Keratinocyte (primary cell): Measurements from ENCODE around the gene HOXB8. TPM values are rescaled to one million over a fixed set of nuclear protein-coding genes. Genes with fewer than 3 reads are reported as not detected.

Experiments
- DNase-seq: peaks from one replicate; pipeline ENCODE4 v3.0.0-alpha.2; 2011; ENCODE audit warnings: low read depth, missing footprints, low spot score
- FAIRE-seq: peaks from 2 replicates; lab custom pipeline; 2011; peaks lifted over from hg19 to GRCh38; lab: Jason Lieb, UNC
- H2AFZ ChIP-seq: 2 replicates; pipeline ENCODE4 v1.6.0; 2012; ENCODE audit warnings: low read length, control low read depth, inconsistent platforms; ENCODE audit not compliant: control insufficient read depth
- H3K27ac ChIP-seq: 2 replicates; pipeline ENCODE4 v1.5.1; 2011; ENCODE audit warnings: low read length; ENCODE audit not compliant: control insufficient read depth, insufficient read depth
- H3K27me3 ChIP-seq: 3 replicates; pipeline ENCODE4 v1.6.0; 2011; ENCODE audit warnings: low read length; ENCODE audit not compliant: control insufficient read depth, insufficient read depth; ENCODE audit errors: extremely low read depth
- H3K36me3 ChIP-seq, 2 experiments: 2 replicates in 1 of 2; 3 replicates in 1 of 2; pipeline ENCODE4 v1.5.1; 2011; ENCODE audit warnings: low read length in 2 of 2, mild to moderate bottlenecking in 1 of 2; ENCODE audit not compliant: control insufficient read depth in 2 of 2, insufficient read depth in 2 of 2; ENCODE audit errors: extremely low read depth in 1 of 2
- H3K4me1 ChIP-seq: 3 replicates; pipeline ENCODE4 v1.5.1; 2011; ENCODE audit warnings: low read length; ENCODE audit not compliant: control insufficient read depth, insufficient read depth; ENCODE audit errors: extremely low read depth
- H3K4me2 ChIP-seq: 3 replicates; pipeline ENCODE4 v1.6.0; 2011; ENCODE audit warnings: low read depth, low read length; ENCODE audit not compliant: control insufficient read depth, insufficient read depth; ENCODE audit errors: extremely low read depth
- H3K4me3 ChIP-seq, 3 experiments: fragments of 200-600 bp in 1 of 3; sonication (generic) in 1 of 3; 2 replicates in 2 of 3; 3 replicates in 1 of 3; pipeline ENCODE4 v1.5.1; 2011 to 2016; ENCODE audit warnings: low read length in 3 of 3, mild to moderate bottlenecking in 3 of 3, control low read depth in 2 of 3, inconsistent platforms in 1 of 3, low read depth in 1 of 3, mixed read lengths in 1 of 3, mixed run types in 1 of 3, moderate library complexity in 1 of 3; ENCODE audit not compliant: control insufficient read depth in 2 of 3, insufficient read depth in 2 of 3; ENCODE audit errors: extremely low read depth in 1 of 3
- H3K79me2 ChIP-seq: 2 replicates; pipeline ENCODE4 v1.6.0; 2012; ENCODE audit warnings: low read length; ENCODE audit not compliant: control insufficient read depth, insufficient read depth
- H3K9ac ChIP-seq: 3 replicates; pipeline ENCODE4 v1.6.0; 2011; ENCODE audit warnings: low read length; ENCODE audit not compliant: control insufficient read depth, insufficient read depth; ENCODE audit errors: extremely low read depth
- H3K9me1 ChIP-seq: 3 replicates; pipeline ENCODE4 v1.6.0; 2011; ENCODE audit warnings: low read length; ENCODE audit not compliant: control insufficient read depth, insufficient read depth; ENCODE audit errors: extremely low read depth
- H3K9me3 ChIP-seq: 2 replicates; pipeline ENCODE4 v1.5.1; 2012; ENCODE audit warnings: low read depth, low read length; ENCODE audit not compliant: control insufficient read depth
- H4K20me1 ChIP-seq: 3 replicates; pipeline ENCODE4 v1.6.0; 2011; ENCODE audit warnings: low read length; ENCODE audit not compliant: control insufficient read depth, insufficient read depth; ENCODE audit errors: extremely low read depth
- EZH2 ChIP-seq: IDR thresholded peaks from one replicate; pipeline ENCODE4 v1.6.1; 2012; ENCODE audit warnings: inconsistent platforms, mild to moderate bottlenecking, low read length, moderate library complexity
- dilution Hi-C: fragments of 300-500 bp; cut with MboI; formaldehyde crosslinking; loops from one replicate; pipeline ENCODE4 v1.7.0; 2020; ENCODE audit warnings: low sequenced_read_pairs; ENCODE audit not compliant: extremely low pct_ligation_motif_present
- polyA plus RNA-seq, 5 experiments: library from polyadenylated mRNA; depleted of rRNA in 3 of 5; stranded (reverse) in 3 of 5; stranded (forward) in 1 of 5; unstranded in 1 of 5; fragments of >200 nt; gene quantifications; 1 replicate in 1 of 5; 2 replicates in 3 of 5; 3 replicates in 1 of 5; pipeline versions ENCODE4 v1.2.1 to v1.2.3, GENCODE V29; 2011 to 2012; ENCODE audit warnings: missing spikeins in 2 of 5, low read depth in 1 of 5, low replicate concordance in 1 of 5
- TF ChIP-seq, protein P1 (sequence below), 3 experiments: IDR thresholded peaks in 1 of 3; conservative IDR thresholded peaks in 1 of 3; optimal IDR thresholded peaks in 1 of 3; 2 replicates in 2 of 3; 3 replicates in 1 of 3; pipeline versions ENCODE3 to v1.5.1; 2011; ENCODE audit warnings: low read length in 3 of 3, mild to moderate bottlenecking in 3 of 3, moderate library complexity in 2 of 3, control low read depth in 1 of 3, inconsistent platforms in 1 of 3; ENCODE audit not compliant: insufficient read depth in 2 of 3; ENCODE audit errors: extremely low read depth in 1 of 3

The HOXB8 gene
- polyA plus RNA-seq, 1 donor (not counting 4 experiments of a cell fraction or from before 2014, with no cell fraction given), result not detected

DNA sequence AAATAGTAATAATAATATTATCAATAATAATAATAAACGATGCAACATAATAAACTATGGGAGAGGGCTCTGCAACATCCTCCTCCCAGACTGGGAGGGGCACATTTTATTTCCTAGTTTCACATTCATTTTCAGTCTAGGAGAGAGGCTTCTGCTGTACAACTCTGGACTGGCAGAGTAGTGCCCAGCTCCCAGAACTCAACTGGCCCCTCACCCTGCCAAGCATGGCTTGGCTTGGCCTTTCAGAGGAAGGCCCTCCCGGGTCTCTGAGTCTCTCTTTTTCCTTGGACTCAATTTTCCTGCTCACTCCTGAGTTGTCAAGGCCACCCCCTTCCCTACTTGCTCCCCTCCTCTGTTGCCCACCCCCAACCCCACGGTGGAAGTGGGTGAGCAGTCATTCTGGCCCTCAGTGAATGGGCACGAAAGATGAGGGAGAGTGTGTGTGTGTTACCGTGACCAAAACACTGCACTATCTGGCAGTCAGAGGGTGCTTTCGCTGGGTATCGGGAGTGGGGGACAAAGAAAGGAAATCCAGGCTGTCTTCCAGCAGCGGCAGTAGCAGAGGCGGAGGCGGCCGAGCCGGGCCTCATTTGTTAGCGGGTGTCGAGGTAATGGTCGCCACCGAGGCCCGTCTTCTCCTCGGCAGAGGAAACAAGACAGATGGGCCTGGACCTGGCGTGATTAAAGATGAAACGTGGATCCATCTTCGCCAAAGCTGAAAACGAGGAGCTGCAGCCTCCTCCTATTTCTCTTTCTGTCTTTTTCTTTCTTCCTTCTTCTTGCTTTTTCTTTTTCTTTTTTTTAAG, 39.2 kb downstream of the HOXB8 start:
- no peak for DNase-seq
- H3K4me2 ChIP-seq, result no peak overlapping the region
- no peak overlapping the region for H3K4me3 ChIP-seq
- H4K20me1 ChIP-seq, result no peaks in the 10 kb centered on the region
- H2AFZ ChIP-seq, result no peak overlapping the region
- H3K4me1 ChIP-seq, result peaks cover 25% of the 10 kb centered on the region
- peaks cover 0 to 2% of the 10 kb centered on the region in 2 experiments for H3K36me3 ChIP-seq
- peaks cover 87% of the 10 kb centered on the region for H3K27me3 ChIP-seq
- no peaks in the 10 kb centered on the region for H3K9me1 ChIP-seq
- TF ChIP-seq, protein P1, sequence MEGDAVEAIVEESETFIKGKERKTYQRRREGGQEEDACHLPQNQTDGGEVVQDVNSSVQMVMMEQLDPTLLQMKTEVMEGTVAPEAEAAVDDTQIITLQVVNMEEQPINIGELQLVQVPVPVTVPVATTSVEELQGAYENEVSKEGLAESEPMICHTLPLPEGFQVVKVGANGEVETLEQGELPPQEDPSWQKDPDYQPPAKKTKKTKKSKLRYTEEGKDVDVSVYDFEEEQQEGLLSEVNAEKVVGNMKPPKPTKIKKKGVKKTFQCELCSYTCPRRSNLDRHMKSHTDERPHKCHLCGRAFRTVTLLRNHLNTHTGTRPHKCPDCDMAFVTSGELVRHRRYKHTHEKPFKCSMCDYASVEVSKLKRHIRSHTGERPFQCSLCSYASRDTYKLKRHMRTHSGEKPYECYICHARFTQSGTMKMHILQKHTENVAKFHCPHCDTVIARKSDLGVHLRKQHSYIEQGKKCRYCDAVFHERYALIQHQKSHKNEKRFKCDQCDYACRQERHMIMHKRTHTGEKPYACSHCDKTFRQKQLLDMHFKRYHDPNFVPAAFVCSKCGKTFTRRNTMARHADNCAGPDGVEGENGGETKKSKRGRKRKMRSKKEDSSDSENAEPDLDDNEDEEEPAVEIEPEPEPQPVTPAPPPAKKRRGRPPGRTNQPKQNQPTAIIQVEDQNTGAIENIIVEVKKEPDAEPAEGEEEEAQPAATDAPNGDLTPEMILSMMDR (optimal IDR thresholded peaks at IDR 0.05 in 1 of 3, IDR thresholded peaks at IDR 0.05 in 1 of 3, conservative IDR thresholded peaks at IDR 0.05 in 1 of 3; ENCODE audit: extremely low read depth in 1 of 3, insufficient read depth in 2 of 3, low read length in 3 of 3), result no peak
- TF ChIP-seq EZH2, result peak; percentile 49
- dilution Hi-C loops, result no loop called here
- no peak overlapping the region for H3K9ac ChIP-seq
- no peak for FAIRE-seq
- no peak overlapping the region for H3K27ac ChIP-seq
- no peaks in the 10 kb centered on the region for H3K79me2 ChIP-seq
- no peaks in the 10 kb centered on the region for H3K9me3 ChIP-seq

- H3K4me3 ChIP-seq, result no peak overlapping the region
- H3K27ac ChIP-seq, result no peak overlapping the region
- H3K9me1 ChIP-seq, result no peaks in the 10 kb centered on the region
- no peak for FAIRE-seq
- dilution Hi-C loops, result no loop called here
- no peak overlapping the region for H3K4me2 ChIP-seq
- no peaks in the 10 kb centered on the region for H3K9me3 ChIP-seq
- TF ChIP-seq EZH2, result no peak
- TF ChIP-seq, protein P1 (optimal IDR thresholded peaks at IDR 0.05 in 1 of 3, IDR thresholded peaks at IDR 0.05 in 1 of 3, conservative IDR thresholded peaks at IDR 0.05 in 1 of 3; ENCODE audit: extremely low read depth in 1 of 3, insufficient read depth in 2 of 3, low read length in 3 of 3), result no peak
- H3K27me3 ChIP-seq, result peaks cover 87% of the 10 kb centered on the region
- peaks cover 0 to 2% of the 10 kb centered on the region in 2 experiments for H3K36me3 ChIP-seq
- no peaks in the 10 kb centered on the region for H3K79me2 ChIP-seq
- no peak overlapping the region for H3K9ac ChIP-seq
- no peak for DNase-seq
- peaks cover 25% of the 10 kb centered on the region for H3K4me1 ChIP-seq
- H4K20me1 ChIP-seq, result no peaks in the 10 kb centered on the region
- no peak overlapping the region for H2AFZ ChIP-seq
Measured at GRCh38 chr17:48575066-48575582, 40.0 kb downstream of the HOXB8 start.
